PFSK-1 (cell line): ENCODE results near the gene APOO.

ENCODE experiments used
- FOXP2 ChIP-seq: optimal IDR thresholded peaks from 2 replicates; pipeline ENCODE3; 2011; ENCODE audit warnings: borderline replicate concordance, control low read depth, inconsistent platforms; ENCODE audit not compliant: insufficient read depth; ENCODE audit errors: extremely low read length, extremely low read depth
- POLR2AphosphoS5 ChIP-seq: IDR thresholded peaks from 2 replicates; pipeline ENCODE4 v1.6.1; 2012; ENCODE audit warnings: low read depth, mild to moderate bottlenecking, control low read depth, low read length, moderate library complexity
- SIN3A ChIP-seq: IDR thresholded peaks from 2 replicates; pipeline ENCODE4 v1.6.1; 2012; ENCODE audit warnings: mild to moderate bottlenecking, low read length, moderate library complexity, borderline replicate concordance; ENCODE audit not compliant: insufficient read depth
- TAF1 ChIP-seq: IDR thresholded peaks from 2 replicates; pipeline ENCODE4 v1.6.1; 2012; ENCODE audit warnings: low read length, control low read depth, borderline replicate concordance; ENCODE audit not compliant: insufficient read depth
- TF ChIP-seq, protein P1 (sequence below), 2 experiments: IDR thresholded peaks; 2 replicates each; pipeline versions ENCODE4 v1.6.1 to v1.8.0; 2011 to 2012; ENCODE audit warnings: low read depth in 2 of 2, low read length in 2 of 2, control low read depth in 1 of 2, inconsistent platforms in 1 of 2, mild to moderate bottlenecking in 1 of 2, moderate library complexity in 1 of 2; ENCODE audit not compliant: insufficient read depth in 1 of 2

Gene APOO

DNA sequence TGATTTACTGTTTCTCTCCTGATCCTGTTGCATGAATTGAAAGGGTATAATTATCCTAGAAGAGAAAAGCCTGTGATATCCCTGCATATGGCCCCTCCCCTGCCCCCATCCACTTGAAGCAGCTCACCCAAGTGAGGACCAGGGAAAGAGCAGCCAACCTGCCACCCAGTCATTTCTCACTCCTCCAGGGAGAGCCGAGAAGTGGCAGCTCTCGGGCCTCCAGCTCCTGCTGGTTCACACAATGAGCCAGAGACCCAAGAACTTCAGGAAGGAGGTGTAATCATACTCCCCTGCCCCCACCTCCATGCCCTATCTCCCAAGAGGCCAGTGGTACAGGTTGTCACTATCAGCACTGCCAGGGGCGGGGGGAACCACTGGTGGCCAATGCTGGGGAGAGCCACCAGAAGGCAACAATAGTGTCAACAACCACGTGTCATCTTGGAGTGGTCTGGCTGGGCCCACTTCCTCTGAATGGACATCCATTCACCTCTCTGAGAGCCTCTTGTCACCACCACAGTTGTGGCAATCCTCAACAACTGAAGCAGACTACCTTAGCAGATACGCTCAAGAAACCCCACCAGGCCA is 42.9 kb downstream of the APOO start:
- TF ChIP-seq TAF1, result no peak
- no peak for TF ChIP-seq SIN3A
- TF ChIP-seq, protein P1, sequence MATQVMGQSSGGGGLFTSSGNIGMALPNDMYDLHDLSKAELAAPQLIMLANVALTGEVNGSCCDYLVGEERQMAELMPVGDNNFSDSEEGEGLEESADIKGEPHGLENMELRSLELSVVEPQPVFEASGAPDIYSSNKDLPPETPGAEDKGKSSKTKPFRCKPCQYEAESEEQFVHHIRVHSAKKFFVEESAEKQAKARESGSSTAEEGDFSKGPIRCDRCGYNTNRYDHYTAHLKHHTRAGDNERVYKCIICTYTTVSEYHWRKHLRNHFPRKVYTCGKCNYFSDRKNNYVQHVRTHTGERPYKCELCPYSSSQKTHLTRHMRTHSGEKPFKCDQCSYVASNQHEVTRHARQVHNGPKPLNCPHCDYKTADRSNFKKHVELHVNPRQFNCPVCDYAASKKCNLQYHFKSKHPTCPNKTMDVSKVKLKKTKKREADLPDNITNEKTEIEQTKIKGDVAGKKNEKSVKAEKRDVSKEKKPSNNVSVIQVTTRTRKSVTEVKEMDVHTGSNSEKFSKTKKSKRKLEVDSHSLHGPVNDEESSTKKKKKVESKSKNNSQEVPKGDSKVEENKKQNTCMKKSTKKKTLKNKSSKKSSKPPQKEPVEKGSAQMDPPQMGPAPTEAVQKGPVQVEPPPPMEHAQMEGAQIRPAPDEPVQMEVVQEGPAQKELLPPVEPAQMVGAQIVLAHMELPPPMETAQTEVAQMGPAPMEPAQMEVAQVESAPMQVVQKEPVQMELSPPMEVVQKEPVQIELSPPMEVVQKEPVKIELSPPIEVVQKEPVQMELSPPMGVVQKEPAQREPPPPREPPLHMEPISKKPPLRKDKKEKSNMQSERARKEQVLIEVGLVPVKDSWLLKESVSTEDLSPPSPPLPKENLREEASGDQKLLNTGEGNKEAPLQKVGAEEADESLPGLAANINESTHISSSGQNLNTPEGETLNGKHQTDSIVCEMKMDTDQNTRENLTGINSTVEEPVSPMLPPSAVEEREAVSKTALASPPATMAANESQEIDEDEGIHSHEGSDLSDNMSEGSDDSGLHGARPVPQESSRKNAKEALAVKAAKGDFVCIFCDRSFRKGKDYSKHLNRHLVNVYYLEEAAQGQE (IDR thresholded peaks at IDR 0.05; ENCODE audit: insufficient read depth in 1 of 2, low read depth in 2 of 2, low read length in 2 of 2), result no peak
- no peak for TF ChIP-seq POLR2AphosphoS5
- no peak for TF ChIP-seq FOXP2

DNA sequence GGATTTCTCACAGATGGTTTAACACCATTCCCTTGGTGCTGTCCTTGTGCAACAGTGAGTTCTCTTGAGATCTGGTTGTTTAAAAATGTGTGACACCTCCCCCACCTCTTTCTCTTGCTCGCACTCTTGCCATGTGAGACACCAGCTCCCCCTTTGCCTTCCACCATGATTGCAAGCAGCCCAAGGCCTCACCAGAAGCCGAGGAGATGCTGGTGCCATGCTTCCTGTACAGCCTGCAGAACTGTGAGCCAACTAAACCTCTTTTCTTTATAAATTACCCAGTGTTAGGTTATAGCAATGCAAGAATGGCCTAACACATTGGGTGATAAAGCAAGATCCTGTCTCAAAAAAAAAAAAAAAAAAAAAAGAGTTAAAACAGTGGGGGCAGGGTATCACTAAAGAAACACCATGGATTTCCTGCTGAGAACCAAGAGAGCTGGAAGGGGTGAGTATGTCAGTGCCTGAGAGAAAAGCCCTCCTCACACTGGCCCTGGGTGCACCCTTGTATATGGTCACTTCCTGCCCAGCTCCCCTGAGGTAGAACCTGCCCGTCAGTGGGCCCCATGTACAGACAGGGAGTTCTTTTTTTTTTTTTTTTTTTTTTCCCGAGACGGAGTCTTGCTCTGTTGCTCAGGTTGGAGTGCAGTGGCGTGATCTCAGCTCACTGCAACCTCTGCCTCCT is 46.4 kb downstream of the APOO start:
- TF ChIP-seq TAF1 (no peak), SIN3A (no peak), POLR2AphosphoS5 (no peak), FOXP2 (no peak)
- TF ChIP-seq, protein P1 (IDR thresholded peaks at IDR 0.05; ENCODE audit: insufficient read depth in 1 of 2, low read depth in 2 of 2, low read length in 2 of 2), result no peak

DNA sequence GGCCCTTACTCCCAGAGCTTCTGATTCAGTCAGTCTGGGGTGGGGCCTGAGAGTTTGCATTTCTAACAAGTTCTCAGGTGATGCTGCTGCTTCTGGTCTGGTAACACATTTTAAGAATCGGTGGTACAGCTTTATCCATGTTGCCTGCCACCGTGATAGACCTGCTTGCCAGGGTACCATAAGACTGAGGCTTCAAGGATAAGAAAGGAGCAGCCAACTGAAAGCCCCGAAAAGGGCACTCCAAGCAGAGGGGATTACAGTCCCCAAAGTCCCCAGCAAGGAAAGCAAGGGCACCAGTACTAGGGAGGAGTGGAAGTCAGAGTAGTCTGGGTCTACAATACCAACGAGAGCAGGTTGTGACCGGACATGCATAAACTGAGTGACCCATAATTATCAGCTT is 49.8 kb downstream of the APOO start:
- no peak for TF ChIP-seq POLR2AphosphoS5
- TF ChIP-seq, protein P1 (IDR thresholded peaks at IDR 0.05; ENCODE audit: insufficient read depth in 1 of 2, low read depth in 2 of 2, low read length in 2 of 2), result no peak
- TF ChIP-seq SIN3A, result no peak
- no peak for TF ChIP-seq TAF1
- no peak for TF ChIP-seq FOXP2

DNA sequence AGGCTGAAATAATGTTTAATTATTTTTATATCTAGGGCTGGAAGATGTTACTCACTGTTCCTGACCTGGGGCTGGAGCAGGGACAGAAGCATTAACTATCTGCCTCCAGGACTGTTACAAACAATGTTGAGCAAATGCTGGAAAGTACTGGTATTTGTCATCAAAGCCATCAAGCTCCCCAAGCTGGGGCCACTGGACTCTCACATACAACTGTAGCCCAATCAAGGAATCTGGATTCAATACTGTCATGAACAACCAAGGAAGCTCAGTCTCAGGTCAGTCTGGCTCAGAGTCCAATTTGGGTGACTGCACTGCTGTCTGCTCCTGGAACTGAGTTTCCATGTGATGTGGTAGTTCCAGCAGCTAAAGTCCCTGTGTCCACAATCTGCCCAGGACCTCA is 50.4 kb downstream of the APOO start:
- TF ChIP-seq SIN3A, result no peak
- no peak for TF ChIP-seq FOXP2

DNA sequence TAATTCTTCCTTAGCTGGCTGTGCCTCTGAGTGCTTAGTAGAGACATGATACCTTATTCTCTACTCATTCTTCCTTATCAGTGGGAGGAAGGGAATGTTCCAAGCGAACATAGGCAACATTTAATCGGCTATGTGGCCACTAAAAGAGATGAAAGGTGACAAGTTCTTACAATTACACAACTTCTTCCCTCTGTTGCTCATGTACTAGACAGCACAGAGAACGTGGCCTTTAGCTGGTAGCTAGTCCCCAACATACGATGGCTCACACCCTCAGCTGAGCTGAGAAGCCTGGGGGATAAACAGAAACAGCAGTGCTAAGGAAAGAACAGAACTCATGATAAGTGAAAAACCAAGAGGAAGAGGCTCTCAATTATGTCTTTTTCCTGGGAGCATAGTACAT is 52.2 kb downstream of the APOO start:
- TF ChIP-seq SIN3A (no peak), POLR2AphosphoS5 (no peak), FOXP2 (no peak), TAF1 (no peak)
- TF ChIP-seq, protein P1 (IDR thresholded peaks at IDR 0.05; ENCODE audit: insufficient read depth in 1 of 2, low read depth in 2 of 2, low read length in 2 of 2), result no peak
